B cell (primary cell): ENCODE measurements around the gene GP1BB. TPM values are rescaled to one million over a fixed set of nuclear protein-coding genes. Genes with fewer than 3 reads are reported as not detected.

ENCODE experiments used
- ATAC-seq: fragments of 200-7000 bp; cut with Tn5 transposase; one replicate; pipeline ENCODE4 v1.10.0; 2021; ENCODE audit warnings: low read depth, mild to moderate bottlenecking, moderate number of reproducible peaks, moderate library complexity
- CTCF ChIA-PET: fragments of 350-600 bp; sonication (Branson Sonifier 250); formaldehyde crosslinking; loops from one replicate; lab custom pipeline; 2021; ENCODE audit warnings: antibody characterized with exemption, inconsistent platforms; lab: Charles Lee
- POLR2A ChIA-PET: fragments of 350-600 bp; sonication (Branson Sonifier 250); formaldehyde crosslinking; loops from one replicate; lab custom pipeline; 2021; ENCODE audit warnings: antibody characterized with exemption; lab: Charles Lee
- DNase-seq: peaks from one replicate; pipeline ENCODE4 v3.0.0; 2013
- H2AFZ ChIP-seq: 2 replicates; pipeline ENCODE4 v1.6.1; 2012; ENCODE audit warnings: mild to moderate bottlenecking, low read depth, low read length; ENCODE audit not compliant: insufficient read depth, poor library complexity, severe bottlenecking
- H3K27ac ChIP-seq, 2 donors: 1 replicate in 1 of 2; 2 replicates in 1 of 2; pipeline ENCODE4 v1.5.1; 2012 to 2013; ENCODE audit warnings: low read length in 2 of 2, mild to moderate bottlenecking in 2 of 2, moderate library complexity in 1 of 2
- H3K27me3 ChIP-seq, 4 experiments: fragments of 200-600 bp in 1 of 4; sonication (generic) in 1 of 4; replicated peaks in 1 of 4; 1 replicate in 2 of 4; 2 replicates in 2 of 4; pipeline versions ENCODE4 v1.6.1 to v1.7.0; 2013 to 2016; ENCODE audit warnings: low read length in 3 of 4, mild to moderate bottlenecking in 2 of 4, mixed read lengths in 1 of 4, moderate library complexity in 1 of 4; ENCODE audit not compliant: insufficient read depth in 4 of 4, control insufficient read depth in 3 of 4; ENCODE audit errors: control extremely low read depth in 1 of 4
- H3K36me3 ChIP-seq, 2 experiments: replicated peaks in 1 of 2; 1 replicate in 1 of 2; 2 replicates in 1 of 2; pipeline versions ENCODE4 v1.6.1 to v1.7.1; 2013; ENCODE audit warnings: low read length in 1 of 2; ENCODE audit not compliant: insufficient read depth in 2 of 2, control insufficient read depth in 1 of 2; ENCODE audit errors: control extremely low read depth in 1 of 2, extremely low read depth in 1 of 2
- H3K4me1 ChIP-seq, 2 donors: fragments of 200-600 bp in 1 of 2; sonication (generic) in 1 of 2; 1 replicate in 1 of 2; 2 replicates in 1 of 2; pipeline versions ENCODE4 v1.5.1 to v1.6.1; 2013 to 2017; ENCODE audit warnings: low read length in 2 of 2; ENCODE audit not compliant: control insufficient read depth in 2 of 2, insufficient read depth in 2 of 2
- H3K4me2 ChIP-seq: replicated peaks from 2 replicates; pipeline ENCODE3; 2012; ENCODE audit warnings: mild to moderate bottlenecking, low read depth, low read length; ENCODE audit not compliant: poor library complexity, severe bottlenecking
- H3K4me3 ChIP-seq, 5 experiments: fragments of 200-600 bp in 1 of 5; sonication (generic) in 1 of 5; 1 replicate in 3 of 5; 2 replicates in 2 of 5; pipeline versions ENCODE4 v1.5.1 to v1.7.0; 2011 to 2016; ENCODE audit warnings: low read length in 4 of 5, mild to moderate bottlenecking in 4 of 5, low read depth in 2 of 5, control low read depth in 1 of 5, moderate library complexity in 1 of 5; ENCODE audit not compliant: insufficient read depth in 1 of 5; ENCODE audit errors: control extremely low read depth in 1 of 5, extremely low read depth in 1 of 5
- H3K79me2 ChIP-seq: fragments of 200-600 bp; sonication (generic); one replicate; pipeline ENCODE4 v1.6.0; 2016; ENCODE audit warnings: low read length; ENCODE audit not compliant: control insufficient read depth, insufficient read depth
- H3K9ac ChIP-seq: fragments of 200-600 bp; sonication (generic); 2 replicates; pipeline ENCODE4 v1.6.1; 2017; ENCODE audit warnings: mild to moderate bottlenecking, low read length, moderate library complexity
- H3K9me3 ChIP-seq, 3 donors: one replicate each; pipeline versions ENCODE4 v1.6.1 to v1.7.1; 2013; ENCODE audit warnings: low read length in 2 of 3; ENCODE audit not compliant: control insufficient read depth in 2 of 3, insufficient read depth in 1 of 3; ENCODE audit errors: control extremely low read depth in 1 of 3
- H4K20me1 ChIP-seq: 2 replicates; pipeline ENCODE4 v1.6.0; 2012; ENCODE audit warnings: mild to moderate bottlenecking, low read length; ENCODE audit not compliant: insufficient read depth, control insufficient read depth, poor library complexity, severe bottlenecking
- H3K27ac Mint-ChIP-seq: one replicate; pipeline ENCODE4 v1.8.0; 2021; ENCODE audit warnings: mixed read lengths
- H3K27me3 Mint-ChIP-seq: one replicate; pipeline ENCODE4 v1.8.0; 2021; ENCODE audit warnings: mixed read lengths
- H3K4me1 Mint-ChIP-seq: one replicate; pipeline ENCODE4 v1.8.0; 2021; ENCODE audit warnings: mixed read lengths
- H3K4me3 Mint-ChIP-seq: one replicate; pipeline ENCODE4 v1.8.0; 2021; ENCODE audit warnings: mixed read lengths
- H3K9me3 Mint-ChIP-seq: one replicate; pipeline ENCODE4 v1.8.0; 2022; ENCODE audit warnings: mixed read lengths; ENCODE audit not compliant: insufficient read depth
- CTCF ChIP-seq: fragments of 200-600 bp; IDR thresholded peaks from one replicate; pipeline ENCODE4 v1.8.0; 2022; ENCODE audit warnings: antibody characterized with exemption, mild to moderate bottlenecking
- EZH2 ChIP-seq: IDR thresholded peaks from 2 replicates; pipeline ENCODE4 v1.6.1; 2012; ENCODE audit warnings: borderline replicate concordance, low read depth, mild to moderate bottlenecking, moderate library complexity, low read length; ENCODE audit not compliant: insufficient read depth, poor library complexity, severe bottlenecking
- WGBS: methylation state at CpG from one replicate; pipeline ENCODE4 v1.1.5; 2013; ENCODE audit warnings: missing lambda C conversion rate; ENCODE audit not compliant: insufficient coverage; 5-methylcytosine and 5-hydroxymethylcytosine counted together
- intact Hi-C: fragments of 100-400 bp; cut with micrococcal nuclease; formaldehyde crosslinking; loops from one replicate; pipeline ENCODE4 v1.10.0; 2022
- polyA plus RNA-seq: library from polyadenylated mRNA; depleted of rRNA; stranded (reverse); fragments of >200 nt; gene quantifications from 2 replicates; pipeline ENCODE4 v1.2.3, GENCODE V29; 2012
- total RNA-seq, 2 donors: library from RNA; stranded (reverse); fragments of 120-200 nt in 1 of 2; gene quantifications; 1 replicate in 1 of 2; 2 replicates in 1 of 2; pipeline versions ENCODE4 v1.2.3 to v1.2.4, GENCODE V29; 2013 to 2022

Gene GP1BB
- total and polyA plus RNA-seq, 2 donors (not counting 1 experiment from before 2014, with no cell fraction given): 0.31 TPM; not detected in 1

- DNase-seq: no peak
- POLR2A ChIA-PET: no interaction called here
- H3K27ac Mint-ChIP-seq: peak overlapping the region; percentile 61
- Histone ChIP-seq H3K4me2 (no peak overlapping the region), H3K4me1 (peaks cover 18 to 22% of the 10 kb centered on the region in 2 donors), H3K27ac (no peak overlapping the region), H3K79me2 (no peaks in the 10 kb centered on the region), H3K9ac (no peak overlapping the region), H4K20me1 (no peaks in the 10 kb centered on the region), H3K27me3 (peaks cover 0 to 30% (median 9%) of the 10 kb centered on the region in 4 experiments), H2AFZ (no peak overlapping the region), H3K9me3 (peaks cover 0 to 2% (median 0%) of the 10 kb centered on the region in 3 donors), H3K36me3 (no peaks in the 10 kb centered on the region), H3K4me3 (no peak overlapping the region)
- H3K27me3 Mint-ChIP-seq: peaks cover 19% of the 10 kb centered on the region
- CTCF ChIA-PET: interaction anchor here (6.6 kb wide), 1 partner anchor 185 kb away, joined by 210 read pairs; no protein-coding TSS in a partner anchor
- H3K4me1 Mint-ChIP-seq: peaks cover 14% of the 10 kb centered on the region
- no peak for TF ChIP-seq CTCF
- no peak for TF ChIP-seq EZH2
- no peaks in the 10 kb centered on the region for H3K9me3 Mint-ChIP-seq
- intact Hi-C loops: no loop called here
- no peak for ATAC-seq
- no peak overlapping the region for H3K4me3 Mint-ChIP-seq
- WGBS: 90% methylated on average over 58 of the region's 61 CpGs
Observed at GRCh38 chr22:19727310-19728150, 4.2 kb downstream of the GP1BB start.

- Mint-ChIP-seq H3K4me3 (no peak overlapping the region), H3K27me3 (peaks cover 15% of the 10 kb centered on the region), H3K4me1 (peaks cover 11% of the 10 kb centered on the region), H3K27ac (no peak overlapping the region), H3K9me3 (no peaks in the 10 kb centered on the region)
- Histone ChIP-seq H3K4me2 (no peak overlapping the region), H3K9me3 (no peaks in the 10 kb centered on the region), H3K36me3 (no peaks in the 10 kb centered on the region), H3K79me2 (no peaks in the 10 kb centered on the region), H2AFZ (no peak overlapping the region), H3K9ac (no peak overlapping the region), H3K4me1 (peaks cover 12 to 15% of the 10 kb centered on the region in 2 donors), H4K20me1 (no peaks in the 10 kb centered on the region), H3K27ac (no peak overlapping the region), H3K27me3 (peaks cover 0 to 22% (median 4%) of the 10 kb centered on the region in 4 experiments), H3K4me3 (no peak overlapping the region)
- DNase-seq: no peak
- ATAC-seq: no peak
- intact Hi-C loops: no loop called here
- POLR2A ChIA-PET: no interaction called here
- 71% methylated on average over 6 of the region's 6 CpGs for WGBS
- TF ChIP-seq EZH2 (no peak), CTCF (no peak)
- CTCF ChIA-PET: interaction anchor here (6.6 kb wide), 1 partner anchor 184 kb away, joined by 210 read pairs; no protein-coding TSS in a partner anchor
Observed at GRCh38 chr22:19728271-19728670, 4.9 kb downstream of the GP1BB start.
